Breast epithelium (tissue), 3 donors: ENCODE measurements around the gene SYT2.

ENCODE experiments used
- CTCF ChIP-seq, 3 donors: fragments of 450-650 bp; IDR thresholded peaks; one replicate each; pipeline ENCODE4 v1.5.1; 2016 to 2017; ENCODE audit warnings: antibody characterized with exemption in 3 of 3, mild to moderate bottlenecking in 3 of 3, moderate library complexity in 3 of 3
- POLR2A ChIP-seq: fragments of 450-650 bp; IDR thresholded peaks from one replicate; pipeline ENCODE4 v1.6.1; 2016; ENCODE audit warnings: antibody characterized with exemption, mild to moderate bottlenecking, moderate library complexity

- TF ChIP-seq CTCF (IDR thresholded peaks at IDR 0.05) (no peak), POLR2A (no peak)
These were observed 113.0 kb downstream of the SYT2 start for GRCh38 chr1:202597090-202597761.
